ENCODE data around the gene TMEM248. TPM values are rescaled to one million over a fixed set of nuclear protein-coding genes. Genes with fewer than 3 reads are reported as not detected.
A peak's percentile ranks its signal among the peaks of the same experiment; 100 is the strongest.

Gene TMEM248
- total and polyA plus RNA-seq, 10 of the 15 experiments (the other 5 are each of a cell fraction or from before 2014, with no cell fraction given): 6.3 to 93.5 (median 64.9) TPM

DNA sequence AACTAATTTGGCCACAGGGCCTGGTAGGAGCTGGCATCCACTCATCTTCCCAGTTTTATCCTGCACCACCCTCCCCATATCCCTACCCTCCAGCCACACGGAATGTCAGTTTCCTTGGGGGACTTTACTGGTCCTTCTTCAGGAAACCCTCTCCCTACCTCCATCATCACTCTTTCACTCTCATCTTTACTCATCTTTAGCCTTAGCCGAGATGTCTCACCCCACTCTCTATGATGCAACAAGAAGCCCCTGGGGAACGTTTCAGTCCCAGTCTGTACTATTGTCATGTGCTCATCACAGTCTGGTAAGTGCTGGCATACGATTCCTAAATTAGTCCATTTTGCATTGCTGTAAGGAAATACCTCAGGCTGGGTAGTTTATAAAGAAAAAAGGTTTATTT lies 34.9 kb upstream of the TMEM248 start:
- WGBS (ENCODE audit: insufficient coverage, insufficient replicate concordance, low lambda C conversion rate, missing lambda C conversion rate): 3% methylated on average over 4 of the region's 4 CpGs
- DNase-seq (ENCODE audit: low read depth, low spot score) (peak; percentile 45), ATAC-seq (peak; percentile 88), FAIRE-seq (peak; percentile 89)
- Histone ChIP-seq H4K20me1 (ENCODE audit: control insufficient read depth, insufficient read depth) (no peaks in the 10 kb centered on the region), H3K4me1 (ENCODE audit: control insufficient read depth, insufficient read depth, low read length) (peaks cover 16% of the 10 kb centered on the region), H3K27me3 (replicated peaks in 1 of 2; ENCODE audit: control insufficient read depth in 2 of 2, insufficient read depth in 2 of 2, low read length in 1 of 2) (no peaks in the 10 kb centered on the region), H3K9me3 (replicated peaks; ENCODE audit: control insufficient read depth, insufficient read depth, low read length) (no peaks in the 10 kb centered on the region; the same call in 2 of the 3 replicates), H3K4me2 (ENCODE audit: control insufficient read depth, insufficient read depth) (peak overlapping the region; percentile 66; the same call in 1 of the 2 replicates), H3K27ac (ENCODE audit: control insufficient read depth, insufficient read depth) (no peak overlapping the region), H2AFZ (ENCODE audit: control insufficient read depth, low read depth, low read length) (peak overlapping the region; percentile 11; the same call in 1 of the 2 replicates), H3K79me2 (ENCODE audit: control insufficient read depth, insufficient read depth, low read length) (no peaks in the 10 kb centered on the region), H3K9ac (ENCODE audit: control insufficient read depth, insufficient read depth, low read length) (no peak overlapping the region), H3K36me3 (ENCODE audit: control insufficient read depth in 2 of 2, insufficient read depth in 2 of 2, low read length in 1 of 2) (no peaks in the 10 kb centered on the region), H3K4me3 (no peak overlapping the region)
- BruUV-seq (replicated peaks): no TSS peak
- POLR2A ChIA-PET: no interaction called here
- in situ Hi-C loops (cut with MboI): no loop called here
- RAD21 ChIA-PET (ENCODE audit: unreplicated experiment): interaction anchor here (1.0 to 2.2 kb wide), 2 partner anchors 8 to 42 kb away, joined by 3 to 9 read pairs; no protein-coding TSS in a partner anchor
- CTCF ChIA-PET: no interaction called here
- intact Hi-C loops (cut with micrococcal nuclease; ENCODE audit: unreplicated experiment): loop anchor here (2.0 kb wide), 1 partner anchor 41 kb away; no protein-coding TSS in a partner anchor
- SMC1A ChIA-PET (ENCODE audit: uncharacterized antibody, unreplicated experiment): interaction anchor here (1.5 to 1.6 kb wide), 2 partner anchors 8 to 41 kb away, joined by 5 read pairs; no protein-coding TSS in a partner anchor
- TF ChIP-seq RUNX3 (IDR thresholded peaks at IDR 0.05; ENCODE audit: low read length): peak; percentile 57; the same call in 1 of the 2 replicates
- TF ChIP-seq, protein P1, sequence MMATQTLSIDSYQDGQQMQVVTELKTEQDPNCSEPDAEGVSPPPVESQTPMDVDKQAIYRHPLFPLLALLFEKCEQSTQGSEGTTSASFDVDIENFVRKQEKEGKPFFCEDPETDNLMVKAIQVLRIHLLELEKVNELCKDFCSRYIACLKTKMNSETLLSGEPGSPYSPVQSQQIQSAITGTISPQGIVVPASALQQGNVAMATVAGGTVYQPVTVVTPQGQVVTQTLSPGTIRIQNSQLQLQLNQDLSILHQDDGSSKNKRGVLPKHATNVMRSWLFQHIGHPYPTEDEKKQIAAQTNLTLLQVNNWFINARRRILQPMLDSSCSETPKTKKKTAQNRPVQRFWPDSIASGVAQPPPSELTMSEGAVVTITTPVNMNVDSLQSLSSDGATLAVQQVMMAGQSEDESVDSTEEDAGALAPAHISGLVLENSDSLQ (IDR thresholded peaks at IDR 0.05): no peak
- TF ChIP-seq ATF7 (IDR thresholded peaks at IDR 0.05; ENCODE audit: low read depth): peak; percentile 85
- no peak for TF ChIP-seq HDAC2 (IDR thresholded peaks at IDR 0.05)
- 0 out of 2 replicates have a peak, but pooled peaks have one; percentile 22 for TF ChIP-seq CBX5 (IDR thresholded peaks at IDR 0.05; ENCODE audit: low read depth)
- peak; percentile 77; the same call in 1 of the 2 replicates for TF ChIP-seq NFIC (IDR thresholded peaks at IDR 0.05; ENCODE audit: low read depth, low read length)
- TF ChIP-seq SPI1 (IDR thresholded peaks at IDR 0.05; ENCODE audit: borderline replicate concordance, insufficient read depth, low read depth, low read length): no peak
- TF ChIP-seq, protein P2, sequence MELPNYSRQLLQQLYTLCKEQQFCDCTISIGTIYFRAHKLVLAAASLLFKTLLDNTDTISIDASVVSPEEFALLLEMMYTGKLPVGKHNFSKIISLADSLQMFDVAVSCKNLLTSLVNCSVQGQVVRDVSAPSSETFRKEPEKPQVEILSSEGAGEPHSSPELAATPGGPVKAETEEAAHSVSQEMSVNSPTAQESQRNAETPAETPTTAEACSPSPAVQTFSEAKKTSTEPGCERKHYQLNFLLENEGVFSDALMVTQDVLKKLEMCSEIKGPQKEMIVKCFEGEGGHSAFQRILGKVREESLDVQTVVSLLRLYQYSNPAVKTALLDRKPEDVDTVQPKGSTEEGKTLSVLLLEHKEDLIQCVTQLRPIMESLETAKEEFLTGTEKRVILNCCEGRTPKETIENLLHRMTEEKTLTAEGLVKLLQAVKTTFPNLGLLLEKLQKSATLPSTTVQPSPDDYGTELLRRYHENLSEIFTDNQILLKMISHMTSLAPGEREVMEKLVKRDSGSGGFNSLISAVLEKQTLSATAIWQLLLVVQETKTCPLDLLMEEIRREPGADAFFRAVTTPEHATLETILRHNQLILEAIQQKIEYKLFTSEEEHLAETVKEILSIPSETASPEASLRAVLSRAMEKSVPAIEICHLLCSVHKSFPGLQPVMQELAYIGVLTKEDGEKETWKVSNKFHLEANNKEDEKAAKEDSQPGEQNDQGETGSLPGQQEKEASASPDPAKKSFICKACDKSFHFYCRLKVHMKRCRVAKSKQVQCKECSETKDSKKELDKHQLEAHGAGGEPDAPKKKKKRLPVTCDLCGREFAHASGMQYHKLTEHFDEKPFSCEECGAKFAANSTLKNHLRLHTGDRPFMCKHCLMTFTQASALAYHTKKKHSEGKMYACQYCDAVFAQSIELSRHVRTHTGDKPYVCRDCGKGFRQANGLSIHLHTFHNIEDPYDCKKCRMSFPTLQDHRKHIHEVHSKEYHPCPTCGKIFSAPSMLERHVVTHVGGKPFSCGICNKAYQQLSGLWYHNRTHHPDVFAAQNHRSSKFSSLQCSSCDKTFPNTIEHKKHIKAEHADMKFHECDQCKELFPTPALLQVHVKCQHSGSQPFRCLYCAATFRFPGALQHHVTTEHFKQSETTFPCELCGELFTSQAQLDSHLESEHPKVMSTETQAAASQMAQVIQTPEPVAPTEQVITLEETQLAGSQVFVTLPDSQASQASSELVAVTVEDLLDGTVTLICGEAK (IDR thresholded peaks at IDR 0.05; ENCODE audit: borderline replicate concordance): no peak
- TF ChIP-seq EED (IDR thresholded peaks at IDR 0.05; ENCODE audit: low read depth): peak; percentile 98
- TF ChIP-seq, protein P3, sequence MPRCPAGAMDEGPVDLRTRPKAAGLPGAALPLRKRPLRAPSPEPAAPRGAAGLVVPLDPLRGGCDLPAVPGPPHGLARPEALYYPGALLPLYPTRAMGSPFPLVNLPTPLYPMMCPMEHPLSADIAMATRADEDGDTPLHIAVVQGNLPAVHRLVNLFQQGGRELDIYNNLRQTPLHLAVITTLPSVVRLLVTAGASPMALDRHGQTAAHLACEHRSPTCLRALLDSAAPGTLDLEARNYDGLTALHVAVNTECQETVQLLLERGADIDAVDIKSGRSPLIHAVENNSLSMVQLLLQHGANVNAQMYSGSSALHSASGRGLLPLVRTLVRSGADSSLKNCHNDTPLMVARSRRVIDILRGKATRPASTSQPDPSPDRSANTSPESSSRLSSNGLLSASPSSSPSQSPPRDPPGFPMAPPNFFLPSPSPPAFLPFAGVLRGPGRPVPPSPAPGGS (IDR thresholded peaks at IDR 0.05; ENCODE audit: borderline replicate concordance, insufficient read depth, low read depth, low read length, poor library complexity, severe bottlenecking): peak; percentile 35
- TF ChIP-seq, protein P4, sequence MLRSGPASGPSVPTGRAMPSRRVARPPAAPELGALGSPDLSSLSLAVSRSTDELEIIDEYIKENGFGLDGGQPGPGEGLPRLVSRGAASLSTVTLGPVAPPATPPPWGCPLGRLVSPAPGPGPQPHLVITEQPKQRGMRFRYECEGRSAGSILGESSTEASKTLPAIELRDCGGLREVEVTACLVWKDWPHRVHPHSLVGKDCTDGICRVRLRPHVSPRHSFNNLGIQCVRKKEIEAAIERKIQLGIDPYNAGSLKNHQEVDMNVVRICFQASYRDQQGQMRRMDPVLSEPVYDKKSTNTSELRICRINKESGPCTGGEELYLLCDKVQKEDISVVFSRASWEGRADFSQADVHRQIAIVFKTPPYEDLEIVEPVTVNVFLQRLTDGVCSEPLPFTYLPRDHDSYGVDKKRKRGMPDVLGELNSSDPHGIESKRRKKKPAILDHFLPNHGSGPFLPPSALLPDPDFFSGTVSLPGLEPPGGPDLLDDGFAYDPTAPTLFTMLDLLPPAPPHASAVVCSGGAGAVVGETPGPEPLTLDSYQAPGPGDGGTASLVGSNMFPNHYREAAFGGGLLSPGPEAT (IDR thresholded peaks at IDR 0.05; ENCODE audit: low read depth): peak; percentile 91
- no peak for TF ChIP-seq SP1 (IDR thresholded peaks at IDR 0.05; ENCODE audit: low read depth, low read length)
- TF ChIP-seq RBBP5 (conservative IDR thresholded peaks at IDR 0.05): no peak
- TF ChIP-seq MTA2 (IDR thresholded peaks at IDR 0.05; ENCODE audit: low read depth): peak; percentile 72; the same call in 1 of the 2 replicates
- no peak for TF ChIP-seq CHD4 (IDR thresholded peaks at IDR 0.05)
- TF ChIP-seq MEF2B (IDR thresholded peaks at IDR 0.05; ENCODE audit: partially characterized antibody, poor library complexity, severe bottlenecking): peak; percentile 94
- TF ChIP-seq BHLHE40 (IDR thresholded peaks at IDR 0.05; ENCODE audit: borderline replicate concordance in 1 of 2, low read depth in 2 of 2, low read length in 1 of 2): peak; percentile 76 to 83

Measured in GM12878 (cell line).